Naive thymus-derived CD4-positive, alpha-beta T cell (primary cell): Measurements from ENCODE around the gene NBEA. TPM values are rescaled to one million over a fixed set of nuclear protein-coding genes. Genes with fewer than 3 reads are reported as not detected.

ENCODE experiments used
- ATAC-seq: fragments of 150-1000 bp; cut with Tn5 transposase; 2 replicates; pipeline ENCODE4 v1.10.0; 2021; ENCODE audit warnings: mild to moderate bottlenecking, moderate library complexity
- CTCF ChIA-PET: fragments of 350-600 bp; sonication (Branson Sonifier 250); formaldehyde crosslinking; loops from one replicate; lab custom pipeline; 2021; ENCODE audit warnings: antibody characterized with exemption; lab: Charles Lee
- POLR2A ChIA-PET: fragments of 350-600 bp; sonication (Branson Sonifier 250); formaldehyde crosslinking; loops from one replicate; lab custom pipeline; 2021; ENCODE audit warnings: antibody characterized with exemption, inconsistent platforms; lab: Charles Lee
- DNase-seq, 9 donors: peaks; one replicate each; pipeline versions ENCODE4 v3.0.0 to v3.0.0-alpha.2; 2020 to 2022; ENCODE audit warnings: mixed read lengths in 1 of 9
- H3K27ac ChIP-seq: one replicate; pipeline ENCODE4 v1.7.0; 2013; ENCODE audit warnings: mild to moderate bottlenecking, low read depth, low read length, moderate library complexity
- H3K27me3 ChIP-seq, 2 donors: one replicate each; pipeline ENCODE4 v1.7.0; 2013; ENCODE audit warnings: low read length in 2 of 2, mild to moderate bottlenecking in 2 of 2, moderate library complexity in 2 of 2; ENCODE audit not compliant: control insufficient read depth in 2 of 2, insufficient read depth in 2 of 2
- H3K36me3 ChIP-seq, 3 experiments: 1 replicate in 2 of 3; 2 replicates in 1 of 3; pipeline ENCODE4 v1.7.0; 2013; ENCODE audit warnings: low read length in 3 of 3, mild to moderate bottlenecking in 3 of 3, moderate library complexity in 1 of 3; ENCODE audit not compliant: insufficient read depth in 3 of 3, control insufficient read depth in 2 of 3
- H3K4me1 ChIP-seq, 2 donors: one replicate each; pipeline ENCODE4 v1.7.0; 2013; ENCODE audit warnings: low read length in 2 of 2, mild to moderate bottlenecking in 2 of 2, moderate library complexity in 1 of 2; ENCODE audit not compliant: control insufficient read depth in 2 of 2, insufficient read depth in 2 of 2
- H3K4me3 ChIP-seq: 2 replicates; pipeline ENCODE4 v1.7.0; 2013; ENCODE audit warnings: mild to moderate bottlenecking, low read length
- H3K9me3 ChIP-seq, 3 experiments: 1 replicate in 2 of 3; 2 replicates in 1 of 3; pipeline ENCODE4 v1.7.0; 2013; ENCODE audit warnings: low read length in 3 of 3; ENCODE audit not compliant: control insufficient read depth in 2 of 3
- H3K27ac Mint-ChIP-seq, 9 donors: one replicate each; pipeline ENCODE4 v1.8.0; 2020 to 2022; ENCODE audit warnings: mixed read lengths in 9 of 9, mild to moderate bottlenecking in 8 of 9, moderate library complexity in 5 of 9, inconsistent platforms in 2 of 9
- H3K27me3 Mint-ChIP-seq, 5 donors: one replicate each; pipeline ENCODE4 v1.8.0; 2021 to 2022; ENCODE audit warnings: mixed read lengths in 5 of 5, mild to moderate bottlenecking in 1 of 5
- H3K36me3 Mint-ChIP-seq, 5 donors: one replicate each; pipeline ENCODE4 v1.8.0; 2020 to 2022; ENCODE audit warnings: mixed read lengths in 5 of 5, mild to moderate bottlenecking in 3 of 5, inconsistent platforms in 1 of 5
- H3K4me1 Mint-ChIP-seq, 7 donors: one replicate each; pipeline ENCODE4 v1.8.0; 2020 to 2022; ENCODE audit warnings: mixed read lengths in 7 of 7, mild to moderate bottlenecking in 3 of 7, inconsistent platforms in 1 of 7
- H3K4me3 Mint-ChIP-seq, 10 donors: one replicate each; pipeline ENCODE4 v1.8.0; 2020 to 2022; ENCODE audit warnings: mild to moderate bottlenecking in 10 of 10, mixed read lengths in 10 of 10, moderate library complexity in 6 of 10, inconsistent platforms in 2 of 10
- H3K9me3 Mint-ChIP-seq, 11 donors: one replicate each; pipeline ENCODE4 v1.8.0; 2020 to 2022; ENCODE audit warnings: mixed read lengths in 11 of 11, mild to moderate bottlenecking in 4 of 11, inconsistent platforms in 1 of 11, moderate library complexity in 1 of 11
- intact Hi-C, 2 donors: fragments of 100-400 bp; cut with micrococcal nuclease; formaldehyde crosslinking; loops; one replicate each; pipeline ENCODE4 v1.15.1; 2023
- polyA plus RNA-seq, 2 donors: library from polyadenylated mRNA; unstranded; fragments of 300-500 nt; fragmentation: Illumina TruSeq; gene quantifications; one replicate each; pipeline ENCODE4 v1.2.3, GENCODE V29; 2021
- total RNA-seq, 6 experiments: library from RNA in 5 of 6; stranded (reverse) in 5 of 6; gene quantifications; 1 replicate in 5 of 6; 2 replicates in 1 of 6; pipeline ENCODE4 v1.2.3 and lab custom pipeline; 2021 to 2026

NBEA gene
- total and polyA plus RNA-seq, 7 experiments from 2014 or later, result 0.15 to 6.3 (median 3.2) TPM

DNA sequence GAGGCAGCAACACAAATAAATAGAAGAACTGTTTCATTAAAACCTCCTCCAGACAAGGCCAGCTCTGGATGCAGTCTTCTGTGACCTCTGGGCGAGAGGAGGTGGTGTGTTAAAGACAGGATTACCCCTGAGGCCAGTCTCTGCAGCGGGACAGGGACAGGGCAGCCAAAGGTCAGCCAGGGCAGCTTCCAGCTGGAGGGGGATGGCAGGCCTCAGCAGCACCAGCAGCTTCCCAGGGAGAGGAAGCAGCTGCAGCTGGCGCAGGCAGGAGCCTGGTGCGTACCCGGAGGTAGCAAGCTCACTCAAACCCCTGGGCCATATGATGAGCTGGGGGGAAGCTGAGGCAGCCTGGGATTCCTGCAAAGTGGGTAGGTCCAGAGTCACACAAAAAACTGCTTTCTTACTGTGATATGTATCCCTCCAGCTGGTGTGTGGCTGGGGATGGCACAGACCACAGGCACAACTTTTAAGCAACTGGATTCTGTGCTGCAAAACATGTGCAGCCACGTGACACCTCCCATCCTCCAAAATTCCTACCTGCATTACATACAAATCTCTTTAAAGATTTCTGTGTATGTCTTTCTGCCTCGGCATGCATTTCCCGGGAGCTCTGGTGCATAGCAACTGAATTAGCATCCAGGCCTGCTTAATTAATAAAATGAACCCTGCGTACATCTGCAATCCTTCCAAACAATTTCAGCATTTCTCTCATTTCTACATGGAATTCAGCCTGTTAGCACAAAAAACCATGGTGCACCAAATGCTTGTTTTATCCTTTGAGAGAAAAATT is 772.7 kb downstream of the NBEA start:
- intact Hi-C loops, result no loop called here
- Mint-ChIP-seq H3K36me3 (no peaks in the 10 kb centered on the region), H3K27ac (no peak overlapping the region), H3K4me1 (no peaks in the 10 kb centered on the region), H3K9me3 (peaks cover 0 to 2% (median 0%) of the 10 kb centered on the region in 11 donors), H3K27me3 (peaks cover 0 to 11% (median 0%) of the 10 kb centered on the region in 5 donors), H3K4me3 (no peak overlapping the region)
- Histone ChIP-seq H3K27me3 (no peaks in the 10 kb centered on the region), H3K27ac (no peak overlapping the region), H3K4me3 (no peak overlapping the region), H3K9me3 (no peaks in the 10 kb centered on the region), H3K4me1 (no peaks in the 10 kb centered on the region), H3K36me3 (no peaks in the 10 kb centered on the region)
- no peak for DNase-seq
- ChIA-PET POLR2A (no interaction called here), CTCF (no interaction called here)
- ATAC-seq, result no peak

DNA sequence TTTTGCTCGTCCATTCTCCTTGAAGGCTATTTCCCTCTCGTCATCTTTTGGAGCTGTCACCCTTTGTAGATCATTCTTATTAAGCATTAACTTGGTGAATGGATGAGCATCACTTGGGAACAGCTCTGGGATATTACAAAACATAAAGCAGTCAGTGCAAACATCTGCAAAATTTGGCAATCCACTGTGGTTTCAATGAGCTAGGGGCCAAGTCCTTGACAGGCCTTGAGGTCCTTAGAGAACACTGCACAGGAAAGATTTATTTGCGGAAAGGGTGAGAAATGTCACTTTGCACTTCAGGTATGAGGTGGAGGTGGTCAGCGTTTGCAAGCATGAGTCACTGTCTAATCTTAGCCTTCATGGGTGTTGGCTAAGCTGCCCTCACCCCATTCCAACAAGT is 774.1 kb downstream of the NBEA start:
- ATAC-seq, result no peak
- H3K9me3 ChIP-seq, result no peaks in the 10 kb centered on the region
- no peaks in the 10 kb centered on the region for H3K27me3 ChIP-seq
- intact Hi-C loops, result no loop called here
- Mint-ChIP-seq H3K9me3 (peaks cover 0 to under 1% (median 0%) of the 10 kb centered on the region in 11 donors), H3K4me1 (peaks cover 0 to 8% (median 0%) of the 10 kb centered on the region in 7 donors), H3K36me3 (no peaks in the 10 kb centered on the region), H3K27ac (no peak overlapping the region), H3K4me3 (no peak overlapping the region), H3K27me3 (peaks cover 0 to 20% (median 9%) of the 10 kb centered on the region in 5 donors)
- no peak overlapping the region for H3K4me3 ChIP-seq
- ChIA-PET POLR2A (no interaction called here), CTCF (no interaction called here)
- H3K27ac ChIP-seq, result no peak overlapping the region
- H3K36me3 ChIP-seq, result no peaks in the 10 kb centered on the region
- no peak for DNase-seq
- no peaks in the 10 kb centered on the region for H3K4me1 ChIP-seq

DNA sequence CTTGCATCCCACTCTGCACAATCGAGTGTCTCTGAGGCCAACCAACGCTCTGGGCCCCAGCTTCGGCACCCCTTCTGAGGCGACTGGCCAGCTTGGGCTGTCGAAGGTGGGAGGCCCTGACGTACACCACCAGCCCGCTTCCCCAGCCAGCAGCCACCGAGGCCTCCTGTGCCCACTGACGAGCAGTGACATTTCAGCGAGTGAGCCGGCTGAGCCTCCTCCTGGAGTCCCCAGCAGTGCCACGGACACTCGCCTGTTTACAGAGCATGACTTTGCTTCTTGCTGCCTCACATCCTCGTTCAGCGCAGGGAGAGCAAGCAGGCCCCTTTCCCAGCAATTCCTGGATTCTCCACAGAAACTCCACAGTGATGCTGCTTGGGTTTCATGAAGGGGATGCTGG is 774.7 kb downstream of the NBEA start:
- ChIA-PET CTCF (no interaction called here), POLR2A (no interaction called here)
- Mint-ChIP-seq H3K4me1 (peaks cover 0 to 8% (median 0%) of the 10 kb centered on the region in 7 donors), H3K27me3 (peaks cover 0 to 22% (median 9%) of the 10 kb centered on the region in 5 donors), H3K27ac (no peak overlapping the region), H3K9me3 (no peaks in the 10 kb centered on the region), H3K4me3 (no peak overlapping the region), H3K36me3 (no peaks in the 10 kb centered on the region)
- ATAC-seq (no peak), DNase-seq (no peak)
- H3K4me3 ChIP-seq, result no peak overlapping the region
- H3K9me3 ChIP-seq, result no peaks in the 10 kb centered on the region
- H3K36me3 ChIP-seq, result no peaks in the 10 kb centered on the region
- intact Hi-C loops, result no loop called here
- no peak overlapping the region for H3K27ac ChIP-seq
- no peaks in the 10 kb centered on the region for H3K27me3 ChIP-seq
- no peaks in the 10 kb centered on the region for H3K4me1 ChIP-seq

DNA sequence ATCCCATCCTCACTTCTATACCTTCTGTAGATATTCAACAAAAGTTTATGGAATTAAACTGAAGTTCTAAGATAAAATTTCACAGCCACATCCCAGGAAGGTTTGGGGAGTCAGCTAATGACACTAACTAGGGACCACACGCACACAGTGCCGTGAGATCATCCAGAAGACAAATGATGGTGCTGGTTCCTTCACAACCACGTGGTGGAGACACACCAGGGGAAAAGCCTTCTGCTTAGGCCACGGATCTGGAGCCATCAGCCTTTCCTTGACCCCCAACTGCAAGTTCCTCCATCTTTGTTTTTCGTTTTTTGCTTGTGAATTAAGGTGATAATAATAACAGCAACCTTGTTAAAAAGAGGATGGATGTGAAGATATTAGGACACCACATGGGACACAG is 776.0 kb downstream of the NBEA start:
- H3K27me3 Mint-ChIP-seq, result peaks cover 6 to 26% (median 9%) of the 10 kb centered on the region in 5 donors
- H3K4me1 Mint-ChIP-seq, result peaks cover 0 to 8% (median 0%) of the 10 kb centered on the region in 7 donors
- Histone ChIP-seq H3K4me1 (no peaks in the 10 kb centered on the region), H3K4me3 (no peak overlapping the region), H3K36me3 (no peaks in the 10 kb centered on the region), H3K27me3 (no peaks in the 10 kb centered on the region), H3K9me3 (no peaks in the 10 kb centered on the region), H3K27ac (no peak overlapping the region)
- ChIA-PET POLR2A (no interaction called here), CTCF (no interaction called here)
- ATAC-seq (no peak), DNase-seq (no peak)
- H3K4me3 Mint-ChIP-seq, result no peak overlapping the region
- H3K27ac Mint-ChIP-seq, result no peak overlapping the region
- intact Hi-C loops, result no loop called here
- no peaks in the 10 kb centered on the region for H3K9me3 Mint-ChIP-seq
- H3K36me3 Mint-ChIP-seq, result no peaks in the 10 kb centered on the region

DNA sequence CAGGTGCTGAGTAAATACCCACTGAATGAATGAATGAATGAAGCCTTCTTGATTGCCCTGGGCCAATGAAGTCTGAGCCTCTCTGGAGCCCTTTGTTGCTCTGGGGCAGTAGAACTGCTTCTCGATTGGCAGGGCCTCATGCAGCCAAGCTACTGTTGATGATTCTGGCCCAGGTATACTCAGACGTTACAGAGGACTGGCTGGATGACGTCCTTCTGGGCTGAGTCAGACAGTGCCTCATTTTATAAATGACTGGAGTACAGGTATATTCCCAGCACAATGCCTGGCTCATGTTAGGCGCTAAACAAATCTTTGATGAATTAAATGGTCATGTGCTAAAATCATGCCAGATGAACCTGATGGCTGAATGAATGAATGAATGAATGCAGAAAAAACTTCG is 778.2 kb downstream of the NBEA start:
- Mint-ChIP-seq H3K36me3 (no peaks in the 10 kb centered on the region), H3K9me3 (no peaks in the 10 kb centered on the region), H3K4me1 (peaks cover 0 to 8% (median 0%) of the 10 kb centered on the region in 7 donors), H3K4me3 (peak overlapping the region in 1 of 10 donors; percentile 21), H3K27me3 (peaks cover 8 to 28% (median 10%) of the 10 kb centered on the region in 5 donors), H3K27ac (no peak overlapping the region)
- CTCF ChIA-PET, result no interaction called here
- Histone ChIP-seq H3K36me3 (no peaks in the 10 kb centered on the region), H3K4me1 (no peaks in the 10 kb centered on the region), H3K9me3 (no peaks in the 10 kb centered on the region), H3K27ac (no peak overlapping the region), H3K4me3 (no peak overlapping the region), H3K27me3 (no peaks in the 10 kb centered on the region)
- ATAC-seq (no peak), DNase-seq (no peak)
- POLR2A ChIA-PET, result no interaction called here
- intact Hi-C loops, result loop anchor here in 1 of 2 donors (5.0 kb wide), 1 partner anchor 1918 kb away; no protein-coding TSS in a partner anchor

DNA sequence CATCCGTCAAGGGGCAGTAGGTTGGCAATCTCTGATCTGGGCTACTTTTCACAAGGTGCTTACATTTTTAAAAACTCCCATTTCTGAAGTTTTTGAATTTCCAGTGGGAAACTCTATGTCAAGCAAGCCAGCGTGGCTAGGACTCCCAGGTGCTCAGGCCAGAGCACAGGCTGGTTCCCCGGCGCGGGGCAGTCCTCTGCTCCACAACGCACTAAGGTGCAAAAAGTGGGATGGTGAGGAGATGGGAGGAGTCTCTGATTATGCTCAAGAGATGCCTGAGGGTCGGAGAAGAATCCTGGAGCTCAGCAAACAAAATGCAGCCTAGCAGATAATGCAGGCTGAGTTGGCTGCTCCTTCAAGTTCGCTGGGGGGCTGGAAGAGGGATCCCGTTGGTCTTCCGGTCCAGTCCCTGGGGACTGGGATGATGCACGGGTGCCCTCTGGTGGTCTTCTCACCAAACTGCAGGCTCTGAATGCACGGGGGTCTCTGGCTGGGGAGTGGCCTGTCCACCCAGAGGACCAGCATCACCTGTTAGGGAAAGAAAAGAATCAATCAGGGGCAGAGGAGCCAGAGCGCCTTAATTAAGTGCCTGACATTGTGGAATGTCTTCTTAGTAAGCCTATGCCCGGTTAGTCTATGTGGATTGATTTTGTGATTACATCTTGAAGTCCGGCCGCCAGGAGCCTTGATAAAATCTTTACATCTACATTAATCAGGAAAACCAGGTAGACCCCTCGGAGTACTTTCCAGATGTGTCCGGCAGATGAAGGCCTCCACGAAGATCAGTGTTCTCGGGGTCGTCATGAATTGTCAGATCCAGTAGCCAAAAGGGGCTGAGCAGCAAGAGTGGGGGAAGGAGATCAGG is 778.9 kb downstream of the NBEA start:
- Histone ChIP-seq H3K27me3 (no peaks in the 10 kb centered on the region), H3K9me3 (no peaks in the 10 kb centered on the region), H3K27ac (no peak overlapping the region), H3K4me3 (no peak overlapping the region), H3K36me3 (no peaks in the 10 kb centered on the region), H3K4me1 (no peaks in the 10 kb centered on the region)
- Mint-ChIP-seq H3K4me3 (peak overlapping the region in 3 of 10 donors; percentile 9 to 44 (median 21)), H3K36me3 (no peaks in the 10 kb centered on the region), H3K4me1 (peaks cover 0 to 8% (median 0%) of the 10 kb centered on the region in 7 donors), H3K27me3 (peaks cover 8 to 28% (median 10%) of the 10 kb centered on the region in 5 donors), H3K9me3 (peaks cover 0 to 3% (median 0%) of the 10 kb centered on the region in 11 donors), H3K27ac (no peak overlapping the region)
- ATAC-seq (peak; percentile 46), DNase-seq (peak in 5 of 9 donors; percentile 3 to 28 (median 9))
- CTCF ChIA-PET, result no interaction called here
- POLR2A ChIA-PET, result no interaction called here
- intact Hi-C loops, result loop anchor here in 1 of 2 donors (5.0 kb wide), 1 partner anchor 1919 kb away; no protein-coding TSS in a partner anchor
